Loucy (cell line): Measurements from ENCODE around the gene UPF1.

Source experiments
- H2AFZ ChIP-seq: fragments of 200-600 bp; sonication (generic); 2 replicates; pipeline ENCODE4 v1.6.0; 2016; ENCODE audit warnings: antibody characterized with exemption, mild to moderate bottlenecking, low read length, moderate library complexity
- H3F3A ChIP-seq: fragments of 200-600 bp; 2 replicates; pipeline ENCODE4 v1.6.0; 2016; ENCODE audit warnings: antibody characterized with exemption, low read depth, mild to moderate bottlenecking
- H3K27me3 ChIP-seq: fragments of 200-600 bp; sonication (generic); 2 replicates; pipeline ENCODE4 v1.6.1; 2014; ENCODE audit warnings: low read length, mild to moderate bottlenecking; ENCODE audit not compliant: insufficient read depth, poor library complexity, severe bottlenecking
- H3K36me3 ChIP-seq: fragments of 200-600 bp; sonication (generic); 2 replicates; pipeline ENCODE4 v1.6.1; 2016; ENCODE audit warnings: low read length; ENCODE audit not compliant: insufficient read depth
- H3K4me1 ChIP-seq: fragments of 200-600 bp; sonication (generic); 2 replicates; pipeline ENCODE4 v1.5.1; 2014; ENCODE audit warnings: low read length, mild to moderate bottlenecking; ENCODE audit not compliant: insufficient read depth, poor library complexity, severe bottlenecking
- H3K4me2 ChIP-seq: fragments of 200-600 bp; sonication (generic); 2 replicates; pipeline ENCODE4 v1.6.0; 2014; ENCODE audit warnings: antibody characterized with exemption, low read length, low read depth, mild to moderate bottlenecking; ENCODE audit not compliant: poor library complexity, severe bottlenecking
- H3K4me3 ChIP-seq: fragments of 200-600 bp; sonication (generic); 2 replicates; pipeline ENCODE4 v1.5.1; 2014; ENCODE audit warnings: low read length, mild to moderate bottlenecking, mixed read lengths; ENCODE audit not compliant: poor library complexity, severe bottlenecking
- H3K79me2 ChIP-seq: fragments of 200-600 bp; sonication (generic); 2 replicates; pipeline ENCODE4 v1.6.1; 2014; ENCODE audit warnings: low read length; ENCODE audit not compliant: insufficient read depth
- H3K9ac ChIP-seq: fragments of 200-600 bp; sonication (generic); 2 replicates; pipeline ENCODE4 v1.6.0; 2014; ENCODE audit warnings: mild to moderate bottlenecking, low read depth, low read length, moderate library complexity; ENCODE audit not compliant: poor library complexity, severe bottlenecking
- H3K9me2 ChIP-seq: fragments of 200-600 bp; sonication (generic); replicated peaks from 2 replicates; pipeline ENCODE4 v1.6.1; 2016; ENCODE audit warnings: low read depth, low read length, mixed read lengths
- H3K9me3 ChIP-seq: fragments of 200-600 bp; sonication (generic); 2 replicates; pipeline ENCODE4 v1.6.1; 2014; ENCODE audit warnings: mild to moderate bottlenecking, antibody characterized with exemption, low read length, low read depth; ENCODE audit not compliant: insufficient read depth
- H4K20me1 ChIP-seq: fragments of 200-600 bp; sonication (generic); 2 replicates; pipeline ENCODE4 v1.6.0; 2014; ENCODE audit warnings: antibody characterized with exemption, low read length, mild to moderate bottlenecking; ENCODE audit not compliant: insufficient read depth, poor library complexity, severe bottlenecking
- CTCF ChIP-seq: fragments of 200-600 bp; sonication (generic); conservative IDR thresholded peaks from 2 replicates; pipeline ENCODE4 v1.5.1; 2014; ENCODE audit warnings: mild to moderate bottlenecking, antibody characterized with exemption, low read length
- EZH2phosphoT487 ChIP-seq: fragments of 200-600 bp; IDR thresholded peaks from 2 replicates; pipeline ENCODE4 v1.6.1; 2018; ENCODE audit warnings: antibody characterized with exemption, mild to moderate bottlenecking, moderate library complexity, borderline replicate concordance

UPF1 gene

GRCh38 chr19:18849838-18850400, 18.2 kb downstream of the UPF1 start:
- Histone ChIP-seq H3K4me3 (no peak overlapping the region), H2AFZ (no peak overlapping the region), H3F3A (no peaks in the 10 kb centered on the region), H3K27me3 (no peaks in the 10 kb centered on the region), H3K9me2 (no peaks in the 10 kb centered on the region), H3K4me1 (no peaks in the 10 kb centered on the region), H3K9ac (no peak overlapping the region), H4K20me1 (peaks cover 60% of the 10 kb centered on the region), H3K4me2 (no peak overlapping the region), H3K36me3 (peaks cover 90% of the 10 kb centered on the region; the same call in 1 of the 2 replicates), H3K9me3 (no peaks in the 10 kb centered on the region), H3K79me2 (peaks cover 54% of the 10 kb centered on the region)
- no peak for TF ChIP-seq EZH2phosphoT487
- no peak for TF ChIP-seq CTCF

GRCh38 chr19:18850471-18851375, 19.0 kb downstream of the UPF1 start:
- Histone ChIP-seq H3F3A (no peaks in the 10 kb centered on the region), H3K9ac (no peak overlapping the region), H3K79me2 (peaks cover 46% of the 10 kb centered on the region), H3K36me3 (peaks cover 92% of the 10 kb centered on the region; the same call in 1 of the 2 replicates), H3K4me2 (no peak overlapping the region), H3K9me3 (no peaks in the 10 kb centered on the region), H3K27me3 (no peaks in the 10 kb centered on the region), H3K4me1 (no peaks in the 10 kb centered on the region), H2AFZ (no peak overlapping the region), H4K20me1 (peaks cover 52% of the 10 kb centered on the region), H3K9me2 (no peaks in the 10 kb centered on the region), H3K4me3 (no peak overlapping the region)
- TF ChIP-seq CTCF (no peak), EZH2phosphoT487 (no peak)

DNA sequence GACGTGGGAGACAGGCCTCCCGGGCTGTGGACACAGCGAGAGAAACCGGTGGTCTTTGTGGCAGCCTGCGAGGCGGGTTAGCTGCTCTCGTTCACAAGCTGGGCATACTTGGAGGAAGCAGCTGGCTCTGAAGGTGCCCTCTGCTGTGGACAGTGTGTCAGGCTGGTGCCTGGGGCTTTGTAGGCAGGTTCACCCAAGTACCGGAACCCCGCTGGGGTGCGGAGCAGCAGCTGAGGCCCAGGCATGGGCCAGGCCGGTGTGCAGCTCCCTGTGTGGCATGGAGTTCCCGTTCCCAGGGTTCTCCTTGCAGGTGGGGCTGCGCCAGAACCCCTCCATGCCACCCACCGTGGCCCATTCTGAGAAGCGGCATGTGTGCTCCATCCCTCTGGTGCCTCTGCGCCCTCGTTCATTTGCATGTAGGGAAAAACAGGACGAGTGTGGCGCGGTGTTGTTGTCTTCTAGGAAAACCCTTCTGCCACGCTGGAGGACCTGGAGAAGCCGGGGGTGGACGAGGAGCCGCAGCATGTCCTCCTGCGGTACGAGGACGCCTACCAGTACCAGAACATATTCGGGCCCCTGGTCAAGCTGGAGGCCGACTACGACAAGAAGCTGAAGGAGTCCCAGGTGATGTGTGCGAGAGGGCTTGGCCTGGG, 20.0 kb downstream of the UPF1 start:
- H3K27me3 ChIP-seq, result no peaks in the 10 kb centered on the region
- peaks cover 38% of the 10 kb centered on the region for H3K79me2 ChIP-seq
- TF ChIP-seq EZH2phosphoT487 (no peak), CTCF (no peak)
- H3K36me3 ChIP-seq, result peaks cover 95% of the 10 kb centered on the region; the same call in 1 of the 2 replicates
- no peak overlapping the region for H3K4me2 ChIP-seq
- no peaks in the 10 kb centered on the region for H3F3A ChIP-seq
- no peaks in the 10 kb centered on the region for H3K9me3 ChIP-seq
- H4K20me1 ChIP-seq, result peaks cover 46% of the 10 kb centered on the region
- H3K4me1 ChIP-seq, result no peaks in the 10 kb centered on the region
- H3K4me3 ChIP-seq, result no peak overlapping the region
- no peaks in the 10 kb centered on the region for H3K9me2 ChIP-seq
- no peak overlapping the region for H3K9ac ChIP-seq
- no peak overlapping the region for H2AFZ ChIP-seq
